Activated CD4-positive, alpha-beta T cell treated with anti-CD3 and anti-CD28 coated beads for 36 hours (primary cell): ENCODE measurements around the gene AP4E1. TPM values are rescaled to one million over a fixed set of nuclear protein-coding genes. Genes with fewer than 3 reads are reported as not detected.
A peak's percentile ranks its signal among the peaks of the same experiment; 100 is the strongest.

Source experiments
- ATAC-seq: fragments of 200-7000 bp; cut with Tn5 transposase; one replicate; pipeline ENCODE4 v1.10.0; 2021; ENCODE audit warnings: mild to moderate bottlenecking, moderate library complexity
- CTCF ChIA-PET: fragments of 350-600 bp; sonication (Branson Sonifier 250); formaldehyde crosslinking; loops from one replicate; lab custom pipeline; 2021; ENCODE audit warnings: antibody characterized with exemption; lab: Charles Lee
- POLR2A ChIA-PET: fragments of 350-600 bp; sonication (Branson Sonifier 250); formaldehyde crosslinking; loops from one replicate; lab custom pipeline; 2021; ENCODE audit warnings: antibody characterized with exemption, inconsistent platforms; lab: Charles Lee
- DNase-seq: peaks from one replicate; pipeline ENCODE4 v3.0.0-alpha.2; 2020
- H3K27ac Mint-ChIP-seq: one replicate; pipeline ENCODE4 v1.8.0; 2021; ENCODE audit warnings: mixed read lengths
- H3K27me3 Mint-ChIP-seq: one replicate; pipeline ENCODE4 v1.8.0; 2021; ENCODE audit warnings: mixed read lengths
- H3K36me3 Mint-ChIP-seq: one replicate; pipeline ENCODE4 v1.8.0; 2021; ENCODE audit warnings: low read depth, mixed read lengths
- H3K4me1 Mint-ChIP-seq: one replicate; pipeline ENCODE4 v1.8.0; 2021; ENCODE audit warnings: mixed read lengths
- H3K4me3 Mint-ChIP-seq: one replicate; pipeline ENCODE4 v1.8.0; 2021; ENCODE audit warnings: mild to moderate bottlenecking, moderate library complexity, mixed read lengths
- H3K9me3 Mint-ChIP-seq: one replicate; pipeline ENCODE4 v1.8.0; 2021; ENCODE audit warnings: low read depth, mixed read lengths
- intact Hi-C, 2 experiments: fragments of 100-400 bp; cut with DNase I in 1 of 2; cut with micrococcal nuclease in 1 of 2; formaldehyde crosslinking; loops; one replicate each; pipeline versions ENCODE4 v1.14.2 to v1.15.1; 2022 to 2024; cut with DNase I, micrococcal nuclease
- total RNA-seq, 2 experiments: library from RNA; stranded (reverse); gene quantifications; one replicate each; pipeline ENCODE4 v1.2.3, GENCODE V29; 2021

AP4E1 gene
- total RNA-seq, 2 experiments from 2014 or later = 9.0 to 13.1 TPM

- H3K4me3 Mint-ChIP-seq = no peak overlapping the region
- DNase-seq (no peak), ATAC-seq (no peak)
- intact Hi-C loops = no loop called here
- no peaks in the 10 kb centered on the region for H3K27me3 Mint-ChIP-seq
- H3K27ac Mint-ChIP-seq = no peak overlapping the region
- H3K9me3 Mint-ChIP-seq = peaks cover 41% of the 10 kb centered on the region
- H3K36me3 Mint-ChIP-seq = peaks cover 81% of the 10 kb centered on the region
- H3K4me1 Mint-ChIP-seq = peaks cover 5% of the 10 kb centered on the region
- CTCF ChIA-PET = no interaction called here
- POLR2A ChIA-PET = no interaction called here
These were observed 62.0 kb downstream of the AP4E1 start for GRCh38 chr15:50970524-50970923.

GRCh38 chr15:50971115-50971514 is 62.6 kb downstream of the AP4E1 start:
- DNase-seq (no peak), ATAC-seq (no peak)
- Mint-ChIP-seq H3K36me3 (peaks cover 77% of the 10 kb centered on the region), H3K9me3 (peaks cover 41% of the 10 kb centered on the region), H3K4me1 (peaks cover 5% of the 10 kb centered on the region), H3K27me3 (no peaks in the 10 kb centered on the region), H3K27ac (no peak overlapping the region), H3K4me3 (no peak overlapping the region)
- CTCF ChIA-PET = no interaction called here
- POLR2A ChIA-PET = no interaction called here
- intact Hi-C loops = no loop called here

- no peak overlapping the region for H3K4me3 Mint-ChIP-seq
- DNase-seq (no peak), ATAC-seq (no peak)
- H3K27me3 Mint-ChIP-seq = no peaks in the 10 kb centered on the region
- ChIA-PET CTCF (no interaction called here), POLR2A (no interaction called here)
- peaks cover 75% of the 10 kb centered on the region for H3K36me3 Mint-ChIP-seq
- peaks cover 5% of the 10 kb centered on the region for H3K4me1 Mint-ChIP-seq
- intact Hi-C loops = no loop called here
- H3K27ac Mint-ChIP-seq = no peak overlapping the region
- H3K9me3 Mint-ChIP-seq = peaks cover 41% of the 10 kb centered on the region
These were observed 63.1 kb downstream of the AP4E1 start for GRCh38 chr15:50971542-50971941.

- no peak overlapping the region for H3K4me3 Mint-ChIP-seq
- CTCF ChIA-PET = interaction anchor here (0.6 kb wide), 1 partner anchor 976 kb away, joined by 3 read pairs; no protein-coding TSS in a partner anchor
- H3K27me3 Mint-ChIP-seq = no peaks in the 10 kb centered on the region
- no peak for DNase-seq
- POLR2A ChIA-PET = no interaction called here
- H3K9me3 Mint-ChIP-seq = peaks cover 35% of the 10 kb centered on the region
- peaks cover 5% of the 10 kb centered on the region for H3K4me1 Mint-ChIP-seq
- intact Hi-C loops = no loop called here
- peaks cover 64% of the 10 kb centered on the region for H3K36me3 Mint-ChIP-seq
- H3K27ac Mint-ChIP-seq = no peak overlapping the region
- no peak for ATAC-seq
These were observed 65.1 kb downstream of the AP4E1 start for GRCh38 chr15:50973605-50974004.

- H3K27ac Mint-ChIP-seq = no peak overlapping the region
These were observed 68.7 kb downstream of the AP4E1 start for GRCh38 chr15:50977162-50977561.

GRCh38 chr15:50978580-50978979 is 70.1 kb downstream of the AP4E1 start:
- ChIA-PET POLR2A (no interaction called here), CTCF (no interaction called here)
- Mint-ChIP-seq H3K27ac (no peak overlapping the region), H3K4me1 (no peaks in the 10 kb centered on the region), H3K27me3 (no peaks in the 10 kb centered on the region), H3K36me3 (peaks cover 48% of the 10 kb centered on the region), H3K4me3 (no peak overlapping the region), H3K9me3 (peaks cover 6% of the 10 kb centered on the region)
- ATAC-seq (no peak), DNase-seq (no peak)
- intact Hi-C loops = no loop called here

More at GRCh38 chr15:50977162-50977561, 68.7 kb downstream of the AP4E1 start:
- ChIA-PET POLR2A (no interaction called here), CTCF (interaction anchor here (0.7 kb wide), 1 partner anchor 12 kb away, joined by 3 read pairs; no protein-coding TSS in a partner anchor)
- H3K9me3 Mint-ChIP-seq = peaks cover 11% of the 10 kb centered on the region
- ATAC-seq = no peak
- no peaks in the 10 kb centered on the region for H3K4me1 Mint-ChIP-seq
- peaks cover 52% of the 10 kb centered on the region for H3K36me3 Mint-ChIP-seq
- no peaks in the 10 kb centered on the region for H3K27me3 Mint-ChIP-seq
- no peak overlapping the region for H3K4me3 Mint-ChIP-seq
- intact Hi-C loops = no loop called here
- DNase-seq = no peak

- Mint-ChIP-seq H3K36me3 (peaks cover 51% of the 10 kb centered on the region), H3K4me3 (no peak overlapping the region), H3K4me1 (no peaks in the 10 kb centered on the region), H3K27me3 (no peaks in the 10 kb centered on the region), H3K27ac (no peak overlapping the region), H3K9me3 (peaks cover 5% of the 10 kb centered on the region)
- POLR2A ChIA-PET = no interaction called here
- no peak for DNase-seq
- ATAC-seq = no peak
- intact Hi-C loops = no loop called here
- CTCF ChIA-PET = no interaction called here
These were observed 70.6 kb downstream of the AP4E1 start for GRCh38 chr15:50979041-50979440.

- Mint-ChIP-seq H3K9me3 (no peaks in the 10 kb centered on the region), H3K27ac (no peak overlapping the region), H3K4me1 (no peaks in the 10 kb centered on the region), H3K36me3 (peaks cover 13% of the 10 kb centered on the region), H3K4me3 (no peak overlapping the region), H3K27me3 (no peaks in the 10 kb centered on the region)
- ChIA-PET CTCF (no interaction called here), POLR2A (no interaction called here)
- DNase-seq (no peak), ATAC-seq (no peak)
- intact Hi-C loops = no loop called here
These were observed 85.1 kb downstream of the AP4E1 start for GRCh38 chr15:50993598-50993997.

GRCh38 chr15:50996641-50997040 is 88.2 kb downstream of the AP4E1 start:
- H3K4me1 Mint-ChIP-seq = no peaks in the 10 kb centered on the region
- H3K4me3 Mint-ChIP-seq = no peak overlapping the region
- H3K27ac Mint-ChIP-seq = no peak overlapping the region
- no peaks in the 10 kb centered on the region for H3K27me3 Mint-ChIP-seq
- DNase-seq (no peak), ATAC-seq (no peak)
- H3K36me3 Mint-ChIP-seq = peaks cover 27% of the 10 kb centered on the region
- H3K9me3 Mint-ChIP-seq = no peaks in the 10 kb centered on the region
- intact Hi-C loops = no loop called here
- ChIA-PET POLR2A (no interaction called here), CTCF (interaction anchor here (0.6 kb wide), 1 partner anchor 399 kb away, joined by 3 read pairs; no protein-coding TSS in a partner anchor)

- no peaks in the 10 kb centered on the region for H3K27me3 Mint-ChIP-seq
- no peaks in the 10 kb centered on the region for H3K9me3 Mint-ChIP-seq
- H3K4me3 Mint-ChIP-seq = no peak overlapping the region
- peaks cover 33% of the 10 kb centered on the region for H3K36me3 Mint-ChIP-seq
- DNase-seq (no peak), ATAC-seq (no peak)
- H3K4me1 Mint-ChIP-seq = no peaks in the 10 kb centered on the region
- POLR2A ChIA-PET = no interaction called here
- CTCF ChIA-PET = interaction anchor here (0.6 kb wide), 1 partner anchor 398 kb away, joined by 3 read pairs; no protein-coding TSS in a partner anchor
- H3K27ac Mint-ChIP-seq = no peak overlapping the region
- intact Hi-C loops = no loop called here
These were observed 89.0 kb downstream of the AP4E1 start for GRCh38 chr15:50997371-50998051.

- ChIA-PET CTCF (interaction anchor here (0.6 to 1.3 kb wide), 2 partner anchors 27 to 159 kb away, joined by 3 to 4 read pairs; no protein-coding TSS in a partner anchor), POLR2A (no interaction called here)
- Mint-ChIP-seq H3K27ac (no peak overlapping the region), H3K36me3 (peaks cover 41% of the 10 kb centered on the region), H3K27me3 (no peaks in the 10 kb centered on the region), H3K4me3 (no peak overlapping the region), H3K9me3 (peaks cover 7% of the 10 kb centered on the region), H3K4me1 (peaks cover 3% of the 10 kb centered on the region)
- DNase-seq (no peak), ATAC-seq (no peak)
- intact Hi-C loops = no loop called here
These were observed 95.6 kb downstream of the AP4E1 start for GRCh38 chr15:51004103-51004551.

GRCh38 chr15:51006336-51006985 is 98.0 kb downstream of the AP4E1 start:
- DNase-seq (no peak), ATAC-seq (peak; percentile 63)
- H3K27me3 Mint-ChIP-seq = no peaks in the 10 kb centered on the region
- intact Hi-C loops = no loop called here
- H3K4me3 Mint-ChIP-seq = no peak overlapping the region
- H3K36me3 Mint-ChIP-seq = peaks cover 36% of the 10 kb centered on the region
- ChIA-PET CTCF (interaction anchor here (0.5 kb wide), 1 partner anchor 227 kb away, joined by 3 read pairs; no protein-coding TSS in a partner anchor), POLR2A (no interaction called here)
- no peak overlapping the region for H3K27ac Mint-ChIP-seq
- H3K4me1 Mint-ChIP-seq = peaks cover 3% of the 10 kb centered on the region
- H3K9me3 Mint-ChIP-seq = peaks cover 7% of the 10 kb centered on the region
